ENCODE results near the gene NUTF2.
"Not testable (repeated sequence)": the region's sequence is repeated elsewhere in the genome, so short reads cannot be mapped to it uniquely, and the experiment has no call there.

NUTF2 gene

GRCh38 chr16:67841198-67841815 is 5.4 kb upstream of the NUTF2 start:
- no peak for DNase-seq

- peak; percentile 99 for DNase-seq
Observed at GRCh38 chr16:67841816-67842508, 4.8 kb upstream of the NUTF2 start, which contains the start of gene THAP11. THAP11 (plus strand) TSS chr16:67842320; CDS start chr16:67842555, 235 bp downstream.

- DNase-seq = peak; percentile 79
Observed at GRCh38 chr16:67842509-67843342, 4.0 kb upstream of the NUTF2 start.

GRCh38 chr16:67843343-67843765 is 3.4 kb upstream of the NUTF2 start:
- no peak for DNase-seq

- DNase-seq = no peak
Observed at GRCh38 chr16:67844497-67844896, 2.2 kb upstream of the NUTF2 start.

- DNase-seq = peak; percentile 27
Observed at GRCh38 chr16:67845291-67846062, 1.3 kb upstream of the NUTF2 start.

GRCh38 chr16:67846063-67846319 is 742 bp upstream of the NUTF2 start:
- DNase-seq = no peak

- peak; percentile 81 for DNase-seq
Observed at GRCh38 chr16:67847064-67847861, 530 bp downstream of the NUTF2 start, which contains the start of gene CENPT. CENPT (minus strand) TSS chr16:67847693; CDS start chr16:67833859, 13,834 bp downstream.

GRCh38 chr16:67848118-67848517 is 1.4 kb downstream of the NUTF2 start:
- DNase-seq = no peak

GRCh38 chr16:67853670-67854069 is 6.9 kb downstream of the NUTF2 start:
- DNase-seq = no peak

GRCh38 chr16:67855789-67856188 is 9.1 kb downstream of the NUTF2 start:
- no peak for DNase-seq

- DNase-seq = no peak
Observed at GRCh38 chr16:67856927-67857546, 10.3 kb downstream of the NUTF2 start.

- peak; percentile 50 for DNase-seq
Observed at GRCh38 chr16:67857547-67858233, 11.0 kb downstream of the NUTF2 start.

- DNase-seq = no peak
Observed at GRCh38 chr16:67858500-67858899, 11.8 kb downstream of the NUTF2 start.

GRCh38 chr16:67860589-67861398 is 14.1 kb downstream of the NUTF2 start:
- DNase-seq = no peak

- no peak for DNase-seq
Observed at GRCh38 chr16:67861877-67862276, 15.1 kb downstream of the NUTF2 start.

- no peak for DNase-seq
Observed at GRCh38 chr16:67862623-67863583, 16.2 kb downstream of the NUTF2 start.

GRCh38 chr16:67864044-67864443 is 17.3 kb downstream of the NUTF2 start:
- DNase-seq = not testable (repeated sequence)

GRCh38 chr16:67864594-67864993 is 17.9 kb downstream of the NUTF2 start:
- no peak for DNase-seq

Data from hematopoietic multipotent progenitor cell treated with erythropoietin and hydrocortisone succinate and interleukin-3 and kit ligand, for 4 days (in vitro differentiated cells).